Mesenchymal stem cell (in vitro differentiated cells and primary cell): ENCODE measurements around the gene ALK.

Source experiments
- DNase-seq: peaks from one replicate; pipeline ENCODE4 v3.0.0-alpha.2; 2013
- H2AFZ ChIP-seq: one replicate; pipeline ENCODE4 v1.6.1; 2013; ENCODE audit warnings: low read depth, mild to moderate bottlenecking, control low read depth, inconsistent platforms, low read length, moderate library complexity
- H2AK5ac ChIP-seq: 2 replicates; pipeline ENCODE4 v1.6.1; 2013; ENCODE audit warnings: low read length, moderate library complexity, mild to moderate bottlenecking, inconsistent platforms; ENCODE audit not compliant: severe bottlenecking
- H2BK120ac ChIP-seq: one replicate; pipeline ENCODE4 v1.6.1; 2013; ENCODE audit warnings: low read depth, mild to moderate bottlenecking, inconsistent platforms, low read length, moderate library complexity
- H2BK12ac ChIP-seq, 2 experiments: one replicate each; pipeline ENCODE4 v1.6.1; 2013; ENCODE audit warnings: inconsistent platforms in 2 of 2, low read length in 2 of 2, mild to moderate bottlenecking in 2 of 2, moderate library complexity in 2 of 2, control low read depth in 1 of 2
- H2BK15ac ChIP-seq: one replicate; pipeline ENCODE4 v1.6.1; 2013; ENCODE audit warnings: mild to moderate bottlenecking, low read depth, inconsistent platforms; ENCODE audit not compliant: poor library complexity, severe bottlenecking
- H2BK5ac ChIP-seq: 2 replicates; pipeline ENCODE4 v1.6.1; 2013; ENCODE audit warnings: low read depth, mild to moderate bottlenecking, low read length, control low read depth, inconsistent platforms; ENCODE audit not compliant: poor library complexity, severe bottlenecking
- H3K14ac ChIP-seq, 2 experiments: one replicate each; pipeline ENCODE4 v1.6.1; 2013; ENCODE audit warnings: inconsistent platforms in 2 of 2, low read length in 2 of 2, control low read depth in 1 of 2, mild to moderate bottlenecking in 1 of 2, moderate library complexity in 1 of 2
- H3K18ac ChIP-seq, 2 experiments: one replicate each; pipeline ENCODE4 v1.6.1; 2013; ENCODE audit warnings: inconsistent platforms in 2 of 2, low read length in 2 of 2, control low read depth in 1 of 2, low read depth in 1 of 2, mild to moderate bottlenecking in 1 of 2
- H3K23ac ChIP-seq, 2 experiments: one replicate each; pipeline ENCODE4 v1.6.1; 2013; ENCODE audit warnings: inconsistent platforms in 2 of 2, low read length in 2 of 2, mild to moderate bottlenecking in 2 of 2, moderate library complexity in 2 of 2, control low read depth in 1 of 2
- H3K27ac ChIP-seq: 2 replicates; pipeline ENCODE4 v1.5.1; 2013; ENCODE audit warnings: mild to moderate bottlenecking, moderate library complexity, low read length, control low read depth, inconsistent platforms; ENCODE audit not compliant: poor library complexity, severe bottlenecking
- H3K27me3 ChIP-seq, 2 experiments: 2 replicates each; pipeline versions ENCODE4 v1.6.1 to v1.7.0; 2013; ENCODE audit warnings: low read length in 2 of 2, mild to moderate bottlenecking in 2 of 2, moderate library complexity in 2 of 2, control low read depth in 1 of 2, inconsistent platforms in 1 of 2; ENCODE audit not compliant: control insufficient read depth in 1 of 2, insufficient read depth in 1 of 2
- H3K36me3 ChIP-seq, 2 experiments: 2 replicates each; pipeline versions ENCODE4 v1.6.1 to v1.7.0; 2013; ENCODE audit warnings: low read length in 2 of 2, control low read depth in 1 of 2, inconsistent platforms in 1 of 2, low read depth in 1 of 2, mild to moderate bottlenecking in 1 of 2; ENCODE audit not compliant: insufficient read depth in 2 of 2, control insufficient read depth in 1 of 2
- H3K4ac ChIP-seq, 2 experiments: one replicate each; pipeline ENCODE4 v1.6.1; 2013; ENCODE audit warnings: inconsistent platforms in 2 of 2, low read length in 2 of 2, mild to moderate bottlenecking in 2 of 2, moderate library complexity in 2 of 2, control low read depth in 1 of 2, low read depth in 1 of 2
- H3K4me1 ChIP-seq: 2 replicates; pipeline ENCODE4 v1.6.1; 2013; ENCODE audit warnings: low read depth, low read length, control low read depth; ENCODE audit not compliant: control insufficient read depth, insufficient read depth
- H3K4me2 ChIP-seq: 2 replicates; pipeline ENCODE4 v1.6.1; 2013; ENCODE audit warnings: low read length, mild to moderate bottlenecking, inconsistent platforms; ENCODE audit not compliant: poor library complexity, severe bottlenecking
- H3K4me3 ChIP-seq, 2 experiments: 2 replicates each; pipeline versions ENCODE4 v1.5.1 to v1.7.0; 2013; ENCODE audit warnings: low read length in 2 of 2, mild to moderate bottlenecking in 2 of 2, control low read depth in 1 of 2, low read depth in 1 of 2; ENCODE audit not compliant: insufficient read depth in 1 of 2
- H3K79me1 ChIP-seq: replicated peaks from 2 replicates; pipeline ENCODE4 v1.6.1; 2013; ENCODE audit warnings: mild to moderate bottlenecking, control low read depth, low read length, inconsistent platforms; ENCODE audit not compliant: poor library complexity, severe bottlenecking
- H3K9ac ChIP-seq: 2 replicates; pipeline ENCODE4 v1.7.0; 2013; ENCODE audit warnings: mild to moderate bottlenecking, low read length, moderate library complexity
- H3K9me3 ChIP-seq: 2 replicates; pipeline ENCODE4 v1.7.0; 2013; ENCODE audit warnings: mild to moderate bottlenecking, low read length; ENCODE audit not compliant: control insufficient read depth
- H4K8ac ChIP-seq: one replicate; pipeline ENCODE4 v1.6.1; 2013; ENCODE audit warnings: inconsistent platforms, mild to moderate bottlenecking, low read length, moderate library complexity
- H4K91ac ChIP-seq: one replicate; pipeline ENCODE4 v1.6.1; 2013; ENCODE audit warnings: mild to moderate bottlenecking, low read length, inconsistent platforms
- WGBS: methylation state at CpG from one replicate; pipeline ENCODE4 v1.1.7; 2013; ENCODE audit warnings: mixed read lengths; 5-methylcytosine and 5-hydroxymethylcytosine counted together

ALK gene

DNA sequence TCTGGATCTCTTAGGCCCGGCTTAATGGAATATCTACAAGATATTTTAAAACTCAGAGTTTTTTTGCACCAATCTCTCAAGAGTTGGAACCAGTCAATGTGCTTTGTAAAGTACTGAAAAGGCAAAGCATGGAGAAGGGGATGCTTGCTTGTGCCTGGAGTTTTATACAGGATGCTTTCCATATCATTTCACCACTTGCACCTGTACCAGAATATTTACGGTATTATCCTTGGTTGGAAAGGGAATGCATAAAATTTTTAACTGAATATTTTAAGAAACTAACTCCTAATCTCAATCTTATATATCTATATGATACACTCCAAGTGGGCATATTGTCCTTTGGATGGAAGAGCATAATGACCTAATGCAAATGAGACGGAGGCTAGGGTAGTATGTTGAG is 487.5 kb downstream of the ALK start:
- Histone ChIP-seq H4K8ac (no peak overlapping the region), H3K79me1 (no peaks in the 10 kb centered on the region), H3K9ac (no peak overlapping the region), H3K18ac (no peak overlapping the region), H3K27ac (no peak overlapping the region), H3K23ac (no peak overlapping the region), H2AFZ (no peak overlapping the region), H3K36me3 (no peaks in the 10 kb centered on the region), H2BK5ac (no peak overlapping the region), H2AK5ac (no peak overlapping the region), H3K4me1 (no peaks in the 10 kb centered on the region), H4K91ac (no peak overlapping the region), H3K14ac (no peak overlapping the region), H2BK120ac (no peak overlapping the region), H2BK12ac (no peak overlapping the region), H3K27me3 (no peaks in the 10 kb centered on the region), H2BK15ac (no peak overlapping the region), H3K4ac (no peak overlapping the region), H3K9me3 (no peaks in the 10 kb centered on the region), H3K4me2 (no peak overlapping the region), H3K4me3 (no peak overlapping the region)
- DNase-seq = no peak
- 88% methylated on average over 1 of the region's 3 CpGs for WGBS

DNA sequence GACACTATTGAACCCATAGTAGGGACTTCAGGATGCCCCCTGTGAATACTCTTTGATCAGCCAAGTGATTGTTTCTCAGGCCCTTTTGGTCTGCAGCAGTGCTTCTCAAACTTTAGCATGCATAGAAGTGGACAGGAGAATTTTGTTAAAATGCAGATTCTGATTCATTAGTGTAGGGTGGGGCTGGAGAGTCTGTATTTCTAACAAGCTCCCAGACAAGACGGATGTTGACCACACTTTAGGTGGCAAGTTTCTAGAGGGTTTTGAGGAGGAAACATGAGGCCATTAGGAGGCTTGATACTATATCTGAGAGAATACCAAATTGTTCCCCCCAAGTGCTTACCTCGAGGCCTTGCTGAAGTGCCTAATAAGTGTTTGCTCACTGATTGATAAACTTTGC is 488.3 kb downstream of the ALK start:
- no peak overlapping the region for H3K14ac ChIP-seq
- H4K8ac ChIP-seq = no peak overlapping the region
- no peaks in the 10 kb centered on the region for H3K27me3 ChIP-seq
- no peak overlapping the region for H2BK15ac ChIP-seq
- H2AK5ac ChIP-seq = no peak overlapping the region
- H2AFZ ChIP-seq = no peak overlapping the region
- no peaks in the 10 kb centered on the region for H3K36me3 ChIP-seq
- H3K9ac ChIP-seq = no peak overlapping the region
- H4K91ac ChIP-seq = no peak overlapping the region
- H3K27ac ChIP-seq = no peak overlapping the region
- no peak overlapping the region for H2BK12ac ChIP-seq
- H2BK5ac ChIP-seq = no peak overlapping the region
- no peak overlapping the region for H3K4me2 ChIP-seq
- no peaks in the 10 kb centered on the region for H3K79me1 ChIP-seq
- no peak overlapping the region for H2BK120ac ChIP-seq
- DNase-seq = no peak
- no peak overlapping the region for H3K18ac ChIP-seq
- WGBS = 79% methylated on average over 2 of the region's 2 CpGs
- H3K4me1 ChIP-seq = no peaks in the 10 kb centered on the region
- H3K23ac ChIP-seq = no peak overlapping the region
- H3K4ac ChIP-seq = no peak overlapping the region
- no peaks in the 10 kb centered on the region for H3K9me3 ChIP-seq
- no peak overlapping the region for H3K4me3 ChIP-seq

DNA sequence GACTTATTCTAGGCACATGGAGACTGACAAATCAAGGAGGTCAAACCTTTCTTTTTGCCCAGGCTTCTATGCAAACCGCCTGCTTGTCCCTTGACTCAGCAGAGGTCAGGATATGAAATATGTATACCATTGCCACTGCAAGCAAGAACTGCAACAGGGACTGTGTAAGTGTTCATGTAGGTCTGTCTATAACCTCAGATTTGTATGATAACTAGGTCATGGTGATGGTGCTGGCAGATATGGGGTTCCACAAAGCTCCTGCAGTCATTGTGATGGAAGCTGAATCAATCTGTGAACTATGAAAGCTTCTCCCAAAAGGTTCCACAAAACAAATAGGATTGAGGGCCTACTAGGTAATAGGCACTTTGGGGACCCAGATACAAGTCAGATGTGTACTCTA is 489.9 kb downstream of the ALK start:
- no peak overlapping the region for H2BK12ac ChIP-seq
- no peak overlapping the region for H3K18ac ChIP-seq
- H2AK5ac ChIP-seq = no peak overlapping the region
- no peak overlapping the region for H4K8ac ChIP-seq
- no peaks in the 10 kb centered on the region for H3K27me3 ChIP-seq
- WGBS = 93% methylated on average over 1 of the region's 1 CpG
- H2BK5ac ChIP-seq = no peak overlapping the region
- H3K27ac ChIP-seq = no peak overlapping the region
- no peaks in the 10 kb centered on the region for H3K4me1 ChIP-seq
- H2AFZ ChIP-seq = no peak overlapping the region
- H3K9me3 ChIP-seq = no peaks in the 10 kb centered on the region
- DNase-seq = no peak
- no peak overlapping the region for H3K4ac ChIP-seq
- H3K79me1 ChIP-seq = no peaks in the 10 kb centered on the region
- no peak overlapping the region for H3K14ac ChIP-seq
- no peak overlapping the region for H3K4me2 ChIP-seq
- no peak overlapping the region for H2BK120ac ChIP-seq
- no peaks in the 10 kb centered on the region for H3K36me3 ChIP-seq
- no peak overlapping the region for H2BK15ac ChIP-seq
- no peak overlapping the region for H3K9ac ChIP-seq
- no peak overlapping the region for H3K23ac ChIP-seq
- no peak overlapping the region for H4K91ac ChIP-seq
- no peak overlapping the region for H3K4me3 ChIP-seq

DNA sequence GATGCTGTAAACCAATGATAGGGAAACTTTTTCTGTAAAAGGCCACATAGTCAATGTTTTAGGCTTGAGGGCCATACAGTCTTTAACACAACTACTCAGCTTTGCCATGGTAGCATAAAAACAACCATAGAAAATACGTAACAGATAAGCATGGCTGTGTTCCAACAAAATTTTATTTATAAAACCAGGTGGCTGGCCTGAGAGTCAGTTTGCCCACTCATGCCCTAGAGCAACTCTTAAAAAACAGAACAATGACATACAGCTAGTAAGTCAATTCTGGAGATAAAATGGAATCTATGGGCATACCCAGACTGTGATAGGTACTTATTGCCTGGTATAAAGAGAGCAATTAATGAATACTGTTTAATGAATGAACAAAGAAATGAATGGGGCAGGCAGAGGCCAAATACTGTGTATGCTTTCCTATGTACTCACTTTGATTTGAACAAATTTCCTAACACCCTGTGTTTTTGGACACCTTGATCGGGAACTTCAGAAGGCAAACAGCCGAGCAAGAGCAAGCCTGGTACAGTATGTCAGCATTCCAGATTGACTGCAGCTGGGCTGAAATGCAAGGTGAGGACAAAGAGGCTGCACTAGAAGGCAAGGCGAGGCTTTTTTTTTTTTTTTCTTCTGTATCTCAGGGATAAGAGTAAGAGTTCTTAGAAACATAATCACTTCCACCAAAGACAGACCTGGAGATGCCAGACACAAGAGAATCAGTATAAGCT is 490.8 kb downstream of the ALK start:
- no peak for DNase-seq

More for the DNA sequence above, 490.8 kb downstream of the ALK start:
- no peak overlapping the region for H2BK15ac ChIP-seq
- no peaks in the 10 kb centered on the region for H3K9me3 ChIP-seq
- H3K79me1 ChIP-seq = no peaks in the 10 kb centered on the region
- no peak overlapping the region for H4K91ac ChIP-seq
- H3K27ac ChIP-seq = no peak overlapping the region
- H2BK12ac ChIP-seq = no peak overlapping the region
- no peak overlapping the region for H3K23ac ChIP-seq
- no peak overlapping the region for H3K9ac ChIP-seq
- H2AK5ac ChIP-seq = no peak overlapping the region
- no peak overlapping the region for H3K14ac ChIP-seq
- no peak overlapping the region for H2BK5ac ChIP-seq
- H3K4me1 ChIP-seq = no peaks in the 10 kb centered on the region
- 82% methylated on average over 3 of the region's 4 CpGs for WGBS
- H3K4ac ChIP-seq = no peak overlapping the region
- no peak overlapping the region for H3K4me2 ChIP-seq
- no peak overlapping the region for H2AFZ ChIP-seq
- no peaks in the 10 kb centered on the region for H3K36me3 ChIP-seq
- no peak overlapping the region for H3K18ac ChIP-seq
- no peak overlapping the region for H4K8ac ChIP-seq
- no peaks in the 10 kb centered on the region for H3K27me3 ChIP-seq
- no peak overlapping the region for H2BK120ac ChIP-seq
- H3K4me3 ChIP-seq = no peak overlapping the region
